Stimulated activated memory B cell treated with anti-CD40 and anti-IgM and Interleukin-4, amounts not matched to agents 10 μg/mL and 1 μg/mL and 100 μg/mL, for 72 hours (primary cell): ENCODE results near the gene FAM219A.

ENCODE experiments used
- ATAC-seq: fragments of 150-1000 bp; cut with Tn5 transposase; 2 replicates; pipeline ENCODE4 v1.10.0; 2021
- H3K27ac Mint-ChIP-seq: one replicate; pipeline ENCODE4 v1.8.0; 2022; ENCODE audit warnings: mild to moderate bottlenecking, mixed read lengths
- H3K27me3 Mint-ChIP-seq: one replicate; pipeline ENCODE4 v1.8.0; 2022; ENCODE audit warnings: mixed read lengths
- H3K36me3 Mint-ChIP-seq: one replicate; pipeline ENCODE4 v1.8.0; 2022; ENCODE audit warnings: mixed read lengths
- H3K4me1 Mint-ChIP-seq: one replicate; pipeline ENCODE4 v1.8.0; 2022; ENCODE audit warnings: mixed read lengths
- H3K4me3 Mint-ChIP-seq: one replicate; pipeline ENCODE4 v1.8.0; 2022; ENCODE audit warnings: mild to moderate bottlenecking, moderate library complexity, mixed read lengths
- H3K9me3 Mint-ChIP-seq: one replicate; pipeline ENCODE4 v1.8.0; 2022; ENCODE audit warnings: mixed read lengths

The FAM219A gene

DNA sequence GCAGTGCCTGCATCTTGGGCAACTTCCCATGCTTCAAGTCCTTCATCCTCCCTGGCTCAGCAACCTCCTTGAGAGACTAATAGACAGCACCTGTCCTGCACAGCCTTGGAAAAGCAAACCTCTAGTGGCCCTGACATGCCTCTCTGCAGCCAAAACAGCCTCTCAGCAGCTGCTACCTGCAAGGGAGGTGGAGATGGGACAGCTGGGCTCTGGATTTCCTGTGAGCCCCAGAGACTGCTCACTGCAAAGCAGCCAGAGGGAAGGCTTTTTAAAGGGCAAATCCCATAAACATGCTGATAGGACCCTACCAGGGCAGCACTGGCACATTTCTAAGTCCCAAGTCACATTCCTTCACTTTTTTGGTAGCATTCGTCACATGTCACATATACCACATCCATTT, 50.2 kb downstream of the FAM219A start:
- Mint-ChIP-seq H3K4me1 (no peaks in the 10 kb centered on the region), H3K36me3 (peaks cover 24% of the 10 kb centered on the region), H3K4me3 (no peak overlapping the region), H3K9me3 (no peaks in the 10 kb centered on the region), H3K27ac (no peak overlapping the region), H3K27me3 (no peaks in the 10 kb centered on the region)
- ATAC-seq, result no peak

- no peak overlapping the region for H3K4me3 Mint-ChIP-seq
- no peaks in the 10 kb centered on the region for H3K27me3 Mint-ChIP-seq
- H3K9me3 Mint-ChIP-seq, result no peaks in the 10 kb centered on the region
- H3K27ac Mint-ChIP-seq, result no peak overlapping the region
- no peak for ATAC-seq
- no peaks in the 10 kb centered on the region for H3K4me1 Mint-ChIP-seq
- peaks cover 25% of the 10 kb centered on the region for H3K36me3 Mint-ChIP-seq
These were observed 52.2 kb downstream of the FAM219A start for GRCh38 chr9:34406219-34406618.

- no peak overlapping the region for H3K4me3 Mint-ChIP-seq
- no peaks in the 10 kb centered on the region for H3K9me3 Mint-ChIP-seq
- no peaks in the 10 kb centered on the region for H3K4me1 Mint-ChIP-seq
- peaks cover 29% of the 10 kb centered on the region for H3K36me3 Mint-ChIP-seq
- ATAC-seq, result no peak
- no peaks in the 10 kb centered on the region for H3K27me3 Mint-ChIP-seq
- H3K27ac Mint-ChIP-seq, result no peak overlapping the region
These were observed 52.7 kb downstream of the FAM219A start for GRCh38 chr9:34405719-34406118.

- H3K27me3 Mint-ChIP-seq, result no peaks in the 10 kb centered on the region
These were observed 54.6 kb downstream of the FAM219A start for GRCh38 chr9:34403554-34404380.

GRCh38 chr9:34400686-34401602, 57.4 kb downstream of the FAM219A start:
- Mint-ChIP-seq H3K36me3 (peaks cover 46% of the 10 kb centered on the region), H3K4me1 (no peaks in the 10 kb centered on the region), H3K27ac (no peak overlapping the region), H3K4me3 (no peak overlapping the region), H3K27me3 (no peaks in the 10 kb centered on the region), H3K9me3 (no peaks in the 10 kb centered on the region)
- peak; percentile 28 for ATAC-seq

More at GRCh38 chr9:34403554-34404380, 54.6 kb downstream of the FAM219A start:
- Mint-ChIP-seq H3K4me1 (no peaks in the 10 kb centered on the region), H3K27ac (no peak overlapping the region), H3K4me3 (no peak overlapping the region), H3K9me3 (no peaks in the 10 kb centered on the region), H3K36me3 (peaks cover 46% of the 10 kb centered on the region)
- no peak for ATAC-seq

- Mint-ChIP-seq H3K4me1 (no peaks in the 10 kb centered on the region), H3K27ac (no peak overlapping the region), H3K27me3 (no peaks in the 10 kb centered on the region), H3K4me3 (no peak overlapping the region), H3K36me3 (peaks cover 46% of the 10 kb centered on the region), H3K9me3 (no peaks in the 10 kb centered on the region)
- no peak for ATAC-seq
These were observed 58.1 kb downstream of the FAM219A start for GRCh38 chr9:34400275-34400674.

- Mint-ChIP-seq H3K4me1 (no peaks in the 10 kb centered on the region), H3K4me3 (no peak overlapping the region), H3K27ac (no peak overlapping the region), H3K9me3 (no peaks in the 10 kb centered on the region), H3K27me3 (no peaks in the 10 kb centered on the region), H3K36me3 (peaks cover 46% of the 10 kb centered on the region)
- ATAC-seq, result no peak
These were observed 58.6 kb downstream of the FAM219A start for GRCh38 chr9:34399729-34400128.

DNA sequence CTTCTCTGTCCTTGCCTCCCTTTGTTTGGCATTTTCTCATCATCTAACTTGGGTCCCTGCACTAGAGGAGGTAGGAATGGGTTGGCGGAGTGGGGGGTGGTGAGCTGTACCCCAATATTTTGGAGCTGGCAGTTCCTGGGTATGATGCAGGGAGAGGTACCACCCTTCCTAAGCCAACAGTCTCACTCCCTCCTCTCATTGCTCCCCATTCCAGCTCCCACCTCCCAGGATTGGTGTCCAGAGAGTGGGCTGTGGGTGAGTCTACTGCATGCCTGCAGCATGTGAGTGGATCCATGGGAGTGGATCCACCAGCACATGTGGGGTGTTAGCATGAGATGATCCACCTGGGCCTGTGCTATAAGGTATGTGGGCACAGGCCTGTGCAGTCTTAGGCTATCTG, 59.5 kb downstream of the FAM219A start:
- ATAC-seq, result no peak
- H3K4me3 Mint-ChIP-seq, result no peak overlapping the region
- no peaks in the 10 kb centered on the region for H3K27me3 Mint-ChIP-seq
- H3K36me3 Mint-ChIP-seq, result peaks cover 41% of the 10 kb centered on the region
- H3K9me3 Mint-ChIP-seq, result no peaks in the 10 kb centered on the region
- no peaks in the 10 kb centered on the region for H3K4me1 Mint-ChIP-seq
- H3K27ac Mint-ChIP-seq, result no peak overlapping the region

GRCh38 chr9:34396276-34397214, 61.8 kb downstream of the FAM219A start:
- H3K4me3 Mint-ChIP-seq, result no peak overlapping the region
- no peaks in the 10 kb centered on the region for H3K9me3 Mint-ChIP-seq
- no peaks in the 10 kb centered on the region for H3K4me1 Mint-ChIP-seq
- peaks cover 12% of the 10 kb centered on the region for H3K27me3 Mint-ChIP-seq
- peaks cover 24% of the 10 kb centered on the region for H3K36me3 Mint-ChIP-seq
- H3K27ac Mint-ChIP-seq, result no peak overlapping the region
- no peak for ATAC-seq

- Mint-ChIP-seq H3K9me3 (no peaks in the 10 kb centered on the region), H3K4me1 (no peaks in the 10 kb centered on the region)
These were observed 65.9 kb downstream of the FAM219A start for GRCh38 chr9:34392511-34392910.

DNA sequence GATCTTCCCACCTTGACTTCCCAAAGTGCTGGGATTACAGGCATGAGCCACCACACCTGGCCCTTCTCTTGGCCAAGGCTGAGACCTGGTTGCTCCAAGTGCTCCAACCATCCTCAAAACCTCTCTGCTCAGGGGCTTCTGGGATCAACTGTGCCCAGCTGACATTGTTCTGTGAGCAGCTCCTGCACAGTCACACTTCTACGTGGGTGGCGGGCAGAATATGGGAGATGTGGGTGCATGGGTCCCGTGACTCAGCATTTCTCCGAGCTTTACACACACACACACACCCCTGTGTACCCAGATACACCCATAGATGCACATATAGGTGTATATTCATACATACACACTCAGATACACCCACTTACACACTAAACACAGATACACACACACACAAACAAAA, 71.1 kb downstream of the FAM219A start:
- no peaks in the 10 kb centered on the region for H3K4me1 Mint-ChIP-seq
- peaks cover 14% of the 10 kb centered on the region for H3K27me3 Mint-ChIP-seq
- no peak overlapping the region for H3K4me3 Mint-ChIP-seq
- no peaks in the 10 kb centered on the region for H3K9me3 Mint-ChIP-seq
- H3K36me3 Mint-ChIP-seq, result no peaks in the 10 kb centered on the region
- no peak overlapping the region for H3K27ac Mint-ChIP-seq
- ATAC-seq, result no peak

More at GRCh38 chr9:34392511-34392910, 65.9 kb downstream of the FAM219A start:
- peaks cover 19% of the 10 kb centered on the region for H3K27me3 Mint-ChIP-seq
- H3K4me3 Mint-ChIP-seq, result no peak overlapping the region
- no peaks in the 10 kb centered on the region for H3K36me3 Mint-ChIP-seq
- no peak for ATAC-seq
- H3K27ac Mint-ChIP-seq, result no peak overlapping the region

- Mint-ChIP-seq H3K27ac (no peak overlapping the region), H3K27me3 (peaks cover 8% of the 10 kb centered on the region), H3K4me1 (no peaks in the 10 kb centered on the region), H3K36me3 (no peaks in the 10 kb centered on the region), H3K9me3 (no peaks in the 10 kb centered on the region), H3K4me3 (no peak overlapping the region)
- ATAC-seq, result no peak
These were observed 71.7 kb downstream of the FAM219A start for GRCh38 chr9:34386656-34387055.

DNA sequence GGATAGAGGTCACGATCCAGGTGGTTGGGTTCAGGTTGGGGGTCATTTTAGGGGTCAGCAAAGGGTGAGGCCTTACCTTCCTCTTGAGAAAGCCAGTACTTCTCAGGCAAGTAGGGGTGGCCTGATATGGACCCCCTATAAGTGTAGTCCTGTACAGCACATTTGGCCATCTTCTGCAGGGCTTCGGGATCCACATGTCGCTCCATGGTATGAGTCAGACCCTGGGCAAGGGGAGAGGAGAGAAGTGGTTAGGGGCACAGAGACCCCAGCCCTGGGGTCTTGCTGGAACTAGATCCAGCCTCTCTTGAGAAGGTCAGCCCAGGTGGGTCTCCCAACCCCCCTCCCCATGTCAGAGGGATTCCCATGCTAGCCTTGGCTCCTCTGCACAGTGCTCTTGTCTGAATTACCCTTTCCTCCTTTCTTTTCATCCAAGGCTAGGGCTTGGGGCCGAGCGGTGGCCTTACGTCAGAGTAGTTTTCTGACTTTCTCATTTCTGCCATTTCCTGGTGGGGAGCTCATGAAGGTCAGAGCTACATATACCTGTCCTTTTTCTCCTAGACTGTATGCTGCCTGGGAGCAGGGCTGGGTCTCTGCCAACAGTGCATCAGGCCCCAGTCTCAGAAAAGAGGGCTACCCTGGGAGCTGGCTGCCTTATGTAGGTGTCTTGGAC, 72.7 kb downstream of the FAM219A start:
- no peak overlapping the region for H3K4me3 Mint-ChIP-seq
- H3K27ac Mint-ChIP-seq, result no peak overlapping the region
- no peaks in the 10 kb centered on the region for H3K27me3 Mint-ChIP-seq
- H3K4me1 Mint-ChIP-seq, result peaks cover 7% of the 10 kb centered on the region
- H3K36me3 Mint-ChIP-seq, result no peaks in the 10 kb centered on the region
- H3K9me3 Mint-ChIP-seq, result no peaks in the 10 kb centered on the region
- no peak for ATAC-seq

GRCh38 chr9:34384368-34385165, 73.8 kb downstream of the FAM219A start:
- Mint-ChIP-seq H3K27ac (no peak overlapping the region), H3K27me3 (no peaks in the 10 kb centered on the region), H3K4me3 (no peak overlapping the region), H3K9me3 (no peaks in the 10 kb centered on the region), H3K4me1 (peaks cover 16% of the 10 kb centered on the region), H3K36me3 (no peaks in the 10 kb centered on the region)
- ATAC-seq, result no peak
